Progenitor cell of endocrine pancreas (in vitro differentiated cells): ENCODE data around the gene DCUN1D2. TPM values are rescaled to one million over a fixed set of nuclear protein-coding genes. Genes with fewer than 3 reads are reported as not detected.
A peak's percentile ranks its signal among the peaks of the same experiment; 100 is the strongest.

ENCODE experiments used
- DNase-seq: peaks from one replicate; pipeline ENCODE4 v3.0.0; 2021; ENCODE audit warnings: low spot score; ENCODE audit not compliant: unreplicated experiment
- H3K27ac Mint-ChIP-seq: 2 replicates; pipeline ENCODE4 v1.8.0; 2021; ENCODE audit warnings: mild to moderate bottlenecking, moderate library complexity, mixed read lengths
- H3K27me3 Mint-ChIP-seq: 2 replicates; pipeline ENCODE4 v1.8.0; 2021; ENCODE audit warnings: mixed read lengths
- H3K36me3 Mint-ChIP-seq: 2 replicates; pipeline ENCODE4 v1.8.0; 2022; ENCODE audit warnings: mixed read lengths; ENCODE audit not compliant: insufficient read depth
- H3K4me1 Mint-ChIP-seq: 2 replicates; pipeline ENCODE4 v1.8.0; 2021; ENCODE audit warnings: low read depth, mixed read lengths
- H3K4me3 Mint-ChIP-seq: 2 replicates; pipeline ENCODE4 v1.8.0; 2021; ENCODE audit warnings: low read depth, mild to moderate bottlenecking, moderate library complexity, mixed read lengths
- H3K9me3 Mint-ChIP-seq: 2 replicates; pipeline ENCODE4 v1.8.0; 2021; ENCODE audit warnings: low read depth, mixed read lengths
- CTCF ChIP-seq: fragments of 200-600 bp; sonication (generic); IDR thresholded peaks from one replicate; pipeline ENCODE4 v1.5.0; 2021; ENCODE audit warnings: antibody characterized with exemption, mild to moderate bottlenecking; ENCODE audit not compliant: unreplicated experiment
- total RNA-seq: library from RNA; stranded (reverse); gene quantifications from 2 replicates; pipeline ENCODE4 v1.2.1, GENCODE V29; 2021

DCUN1D2 gene
- total RNA-seq, 1 donor from 2014 or later: 51.2 TPM

GRCh38 chr13:113415032-113415431, 75.5 kb downstream of the DCUN1D2 start:
- no peak for TF ChIP-seq CTCF
- Mint-ChIP-seq H3K4me1 (peaks cover 4% of the 10 kb centered on the region), H3K4me3 (no peak overlapping the region), H3K27me3 (no peaks in the 10 kb centered on the region), H3K9me3 (no peaks in the 10 kb centered on the region), H3K27ac (no peak overlapping the region), H3K36me3 (peaks cover 8% of the 10 kb centered on the region)
- DNase-seq: no peak

GRCh38 chr13:113414335-113414734, 76.2 kb downstream of the DCUN1D2 start:
- H3K4me3 Mint-ChIP-seq: no peak overlapping the region
- peaks cover 3% of the 10 kb centered on the region for H3K36me3 Mint-ChIP-seq
- no peak for TF ChIP-seq CTCF
- no peak for DNase-seq
- H3K4me1 Mint-ChIP-seq: peaks cover 4% of the 10 kb centered on the region
- H3K27me3 Mint-ChIP-seq: no peaks in the 10 kb centered on the region
- no peak overlapping the region for H3K27ac Mint-ChIP-seq
- no peaks in the 10 kb centered on the region for H3K9me3 Mint-ChIP-seq

- TF ChIP-seq CTCF: no peak
Measured at GRCh38 chr13:113413898-113414282, 76.6 kb downstream of the DCUN1D2 start.

GRCh38 chr13:113413178-113413897, 77.2 kb downstream of the DCUN1D2 start:
- TF ChIP-seq CTCF: no peak
- no peak overlapping the region for H3K4me3 Mint-ChIP-seq
- H3K9me3 Mint-ChIP-seq: no peaks in the 10 kb centered on the region
- H3K27me3 Mint-ChIP-seq: peaks cover under 1% of the 10 kb centered on the region
- peaks cover 2% of the 10 kb centered on the region for H3K36me3 Mint-ChIP-seq
- DNase-seq: no peak
- peak overlapping the region; percentile 84 for H3K27ac Mint-ChIP-seq
- H3K4me1 Mint-ChIP-seq: peaks cover 4% of the 10 kb centered on the region

More at GRCh38 chr13:113413898-113414282, 76.6 kb downstream of the DCUN1D2 start:
- DNase-seq: no peak
- no peak overlapping the region for H3K27ac Mint-ChIP-seq
- H3K36me3 Mint-ChIP-seq: peaks cover 2% of the 10 kb centered on the region
- no peaks in the 10 kb centered on the region for H3K27me3 Mint-ChIP-seq
- H3K4me3 Mint-ChIP-seq: no peak overlapping the region
- H3K9me3 Mint-ChIP-seq: no peaks in the 10 kb centered on the region
- H3K4me1 Mint-ChIP-seq: peaks cover 4% of the 10 kb centered on the region

GRCh38 chr13:113412440-113412839, 78.1 kb downstream of the DCUN1D2 start:
- H3K27ac Mint-ChIP-seq: no peak overlapping the region
- H3K4me3 Mint-ChIP-seq: no peak overlapping the region
- peaks cover under 1% of the 10 kb centered on the region for H3K4me1 Mint-ChIP-seq
- peaks cover 3% of the 10 kb centered on the region for H3K27me3 Mint-ChIP-seq
- H3K36me3 Mint-ChIP-seq: peaks cover 2% of the 10 kb centered on the region
- H3K9me3 Mint-ChIP-seq: no peaks in the 10 kb centered on the region
- TF ChIP-seq CTCF: no peak
- DNase-seq: no peak
